Adrenal gland (tissue), 5 donors: ENCODE results near the gene CHTOP.
"Not testable (repeated sequence)": the region's sequence is repeated elsewhere in the genome, so short reads cannot be mapped to it uniquely, and the experiment has no call there.

Source experiments
- CTCF ChIP-seq, 6 experiments: fragments of 450-650 bp in 4 of 6; fragments of 200-600 bp in 2 of 6; sonication (generic) in 1 of 6; IDR thresholded peaks; 1 replicate in 5 of 6; 2 replicates in 1 of 6; pipeline versions ENCODE4 v1.5.1 to v1.8.0; 2016 to 2021; ENCODE audit warnings: antibody characterized with exemption in 6 of 6, mild to moderate bottlenecking in 2 of 6, moderate library complexity in 1 of 6
- POLR2A ChIP-seq, 2 donors: fragments of 450-650 bp; IDR thresholded peaks; one replicate each; pipeline ENCODE4 v1.6.1; 2017; ENCODE audit warnings: antibody characterized with exemption in 2 of 2, mild to moderate bottlenecking in 2 of 2, moderate library complexity in 1 of 2
- donor health status: DM: no; HTN: no; CAD: no.

DNA sequence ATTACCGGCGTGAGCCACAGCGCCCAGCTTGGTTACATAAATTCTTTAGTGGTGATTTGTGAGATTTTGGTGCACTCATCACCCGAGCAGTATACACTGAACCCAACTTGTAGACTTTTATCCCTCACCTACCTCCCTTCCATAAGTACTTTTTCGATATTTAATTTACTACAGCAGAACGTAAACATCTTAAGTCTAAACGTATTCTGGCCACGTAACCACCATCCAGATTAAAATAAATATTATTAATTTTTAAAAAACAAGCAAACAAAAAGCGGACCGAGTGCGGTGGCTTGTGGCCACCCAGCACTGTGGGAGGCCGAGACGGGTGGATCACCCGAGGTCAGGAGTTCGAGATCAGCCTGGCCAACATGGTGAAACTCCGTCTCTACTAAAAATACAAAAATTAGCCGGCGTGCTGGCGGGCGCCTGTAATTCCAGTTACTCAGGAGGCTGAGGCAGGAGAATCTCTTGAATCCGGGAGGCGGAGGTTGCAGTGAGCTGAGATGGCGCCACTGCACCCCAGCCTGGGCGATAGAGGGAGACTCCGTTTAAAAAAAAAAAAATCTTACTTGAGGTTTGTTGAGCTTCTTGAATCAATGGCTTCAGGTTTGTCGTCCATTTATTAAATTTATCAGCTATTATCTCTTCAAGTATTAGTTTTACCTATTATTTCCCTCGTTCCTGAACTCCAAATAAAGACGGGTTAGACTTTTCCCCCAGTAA, 37.9 kb downstream of the CHTOP start:
- not testable (repeated sequence) for TF ChIP-seq CTCF, POLR2A (IDR thresholded peaks at IDR 0.05)
